GM19043 (cell line): Measurements from ENCODE around the gene KCNH4.
"Not testable (repeated sequence)": the region's sequence is repeated elsewhere in the genome, so short reads cannot be mapped to it uniquely, and the experiment has no call there.

ENCODE experiments used
- ATAC-seq: cut with Tn5 transposase; IDR thresholded peaks from one replicate; pipeline ENCODE4 v1.9.1; 2021; ENCODE audit warnings: low read depth; ENCODE audit not compliant: unreplicated experiment

KCNH4 gene

GRCh38 chr17:42179911-42180410, 981 bp downstream of the KCNH4 start:
- no peak for ATAC-seq

- ATAC-seq = no peak
Measured at GRCh38 chr17:42179335-42179734, 1.6 kb downstream of the KCNH4 start.

GRCh38 chr17:42178817-42179216, 2.1 kb downstream of the KCNH4 start:
- ATAC-seq = no peak

GRCh38 chr17:42177684-42178083, 3.3 kb downstream of the KCNH4 start:
- no peak for ATAC-seq

GRCh38 chr17:42174126-42174783, 6.7 kb downstream of the KCNH4 start:
- ATAC-seq = no peak

- ATAC-seq = no peak
Measured at GRCh38 chr17:42171831-42172230, 9.1 kb downstream of the KCNH4 start.

- ATAC-seq = no peak
Measured at GRCh38 chr17:42169351-42169750, 11.6 kb downstream of the KCNH4 start.

- no peak for ATAC-seq
Measured at GRCh38 chr17:42167807-42168206, 13.1 kb downstream of the KCNH4 start.

- ATAC-seq = no peak
Measured at GRCh38 chr17:42166196-42166763, 14.7 kb downstream of the KCNH4 start.

GRCh38 chr17:42165751-42166150, 15.2 kb downstream of the KCNH4 start:
- no peak for ATAC-seq

- ATAC-seq = no peak
Measured at GRCh38 chr17:42163696-42164407, 17.1 kb downstream of the KCNH4 start.

- ATAC-seq = no peak
Measured at GRCh38 chr17:42163113-42163512, 17.8 kb downstream of the KCNH4 start.

- ATAC-seq = no peak
Measured at GRCh38 chr17:42160531-42160910, 20.4 kb downstream of the KCNH4 start.

GRCh38 chr17:42159796-42160530, 21.0 kb downstream of the KCNH4 start:
- ATAC-seq = no peak

GRCh38 chr17:42155614-42156045, 25.3 kb downstream of the KCNH4 start:
- no peak for ATAC-seq

GRCh38 chr17:42153919-42154742, 26.8 kb downstream of the KCNH4 start:
- ATAC-seq = no peak

- ATAC-seq = no peak
Measured at GRCh38 chr17:42146911-42147607, 33.9 kb downstream of the KCNH4 start.

- ATAC-seq = not testable (repeated sequence)
Measured at GRCh38 chr17:42143138-42143537, 37.8 kb downstream of the KCNH4 start.

- ATAC-seq = no peak
Measured at GRCh38 chr17:42142371-42142896, 38.5 kb downstream of the KCNH4 start.
